ENCODE results near the gene NCAPD2. TPM values are rescaled to one million over a fixed set of nuclear protein-coding genes. Genes with fewer than 3 reads are reported as not detected.

The NCAPD2 gene
- total RNA-seq, 1 donor from 2014 or later, result 32.0 TPM

DNA sequence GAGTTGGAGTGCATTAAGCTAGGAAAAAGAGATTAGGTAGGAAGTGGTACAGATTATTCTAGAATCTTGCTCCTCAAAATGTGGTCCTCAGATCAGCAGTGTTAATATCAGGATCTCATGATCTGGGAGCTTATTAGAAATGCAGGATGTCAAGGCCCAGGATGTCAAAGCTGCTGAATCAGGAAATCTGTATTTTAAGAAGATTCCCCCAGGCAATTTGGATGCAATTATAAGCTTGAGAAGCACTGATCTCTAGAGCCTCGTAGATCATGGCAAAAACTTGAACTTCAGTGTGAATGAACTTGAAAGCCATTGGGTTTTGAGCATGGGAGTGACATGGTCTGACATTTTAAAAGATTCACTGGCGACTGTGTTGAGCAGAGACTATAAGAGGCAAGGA lies 6.6 kb downstream of the NCAPD2 start:
- Histone ChIP-seq H3K27me3 (ENCODE audit: low read depth) (no peaks in the 10 kb centered on the region), H3K4me1 (peaks cover 4% of the 10 kb centered on the region), H3K36me3 (peaks cover 55% of the 10 kb centered on the region), H3K4me3 (no peak overlapping the region), H3K27ac (no peak overlapping the region), H3K9me3 (no peaks in the 10 kb centered on the region)
- DNase-seq, result no peak
- ATAC-seq, result no peak
- intact Hi-C loops (cut with DNase I), result no loop called here
- TF ChIP-seq, protein P1, sequence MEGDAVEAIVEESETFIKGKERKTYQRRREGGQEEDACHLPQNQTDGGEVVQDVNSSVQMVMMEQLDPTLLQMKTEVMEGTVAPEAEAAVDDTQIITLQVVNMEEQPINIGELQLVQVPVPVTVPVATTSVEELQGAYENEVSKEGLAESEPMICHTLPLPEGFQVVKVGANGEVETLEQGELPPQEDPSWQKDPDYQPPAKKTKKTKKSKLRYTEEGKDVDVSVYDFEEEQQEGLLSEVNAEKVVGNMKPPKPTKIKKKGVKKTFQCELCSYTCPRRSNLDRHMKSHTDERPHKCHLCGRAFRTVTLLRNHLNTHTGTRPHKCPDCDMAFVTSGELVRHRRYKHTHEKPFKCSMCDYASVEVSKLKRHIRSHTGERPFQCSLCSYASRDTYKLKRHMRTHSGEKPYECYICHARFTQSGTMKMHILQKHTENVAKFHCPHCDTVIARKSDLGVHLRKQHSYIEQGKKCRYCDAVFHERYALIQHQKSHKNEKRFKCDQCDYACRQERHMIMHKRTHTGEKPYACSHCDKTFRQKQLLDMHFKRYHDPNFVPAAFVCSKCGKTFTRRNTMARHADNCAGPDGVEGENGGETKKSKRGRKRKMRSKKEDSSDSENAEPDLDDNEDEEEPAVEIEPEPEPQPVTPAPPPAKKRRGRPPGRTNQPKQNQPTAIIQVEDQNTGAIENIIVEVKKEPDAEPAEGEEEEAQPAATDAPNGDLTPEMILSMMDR (IDR thresholded peaks at IDR 0.05), result no peak

DNA sequence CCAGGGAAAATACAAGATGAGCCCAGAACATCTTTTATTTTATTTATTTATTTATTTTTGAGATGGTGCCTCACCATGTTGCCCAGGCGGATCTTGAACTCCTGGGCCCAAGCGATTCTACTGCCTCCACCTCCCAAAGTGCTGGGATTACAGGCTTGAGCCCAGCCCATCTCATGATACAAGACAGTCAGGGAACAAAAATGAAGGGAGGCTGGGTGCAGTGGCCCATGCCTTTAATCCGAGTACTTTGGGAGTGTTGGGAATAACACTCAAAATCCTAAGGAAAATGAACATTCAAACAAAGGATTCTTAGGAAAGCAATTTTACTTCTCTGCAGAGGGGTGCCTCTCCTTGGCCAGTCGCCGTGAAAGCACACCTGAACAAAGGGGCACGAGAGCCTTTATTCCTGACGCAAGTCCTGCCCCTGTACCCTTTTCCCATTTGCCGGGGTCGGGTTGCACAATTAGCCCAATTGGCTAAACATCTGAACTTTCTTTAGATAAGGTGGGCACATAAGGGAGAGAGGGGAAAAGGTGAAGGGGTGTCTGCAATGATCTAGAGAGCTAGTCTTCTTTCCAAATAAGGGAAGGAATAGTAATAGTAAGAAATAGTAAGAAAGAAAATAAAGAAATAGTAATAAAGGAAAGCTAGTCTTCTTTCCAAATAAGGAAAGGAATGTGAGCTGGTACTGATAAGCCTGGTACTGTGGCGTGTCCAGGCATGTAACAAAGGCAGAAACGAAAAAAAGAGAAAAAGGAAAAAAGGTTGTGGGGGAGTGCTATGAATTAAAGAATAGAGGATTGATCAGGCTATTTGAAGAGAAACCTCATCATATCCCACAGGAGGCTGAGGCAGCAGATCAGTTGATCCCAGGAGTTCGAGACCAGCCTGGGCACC lies 13.4 kb downstream of the NCAPD2 start:
- Histone ChIP-seq H3K4me1 (no peaks in the 10 kb centered on the region), H3K9me3 (no peaks in the 10 kb centered on the region), H3K27me3 (ENCODE audit: low read depth) (no peaks in the 10 kb centered on the region), H3K4me3 (no peak overlapping the region), H3K36me3 (peaks cover 46% of the 10 kb centered on the region), H3K27ac (no peak overlapping the region)
- intact Hi-C loops (cut with DNase I), result no loop called here
- no peak for DNase-seq
- ATAC-seq, result no peak
- TF ChIP-seq, protein P1 (IDR thresholded peaks at IDR 0.05), result no peak

DNA sequence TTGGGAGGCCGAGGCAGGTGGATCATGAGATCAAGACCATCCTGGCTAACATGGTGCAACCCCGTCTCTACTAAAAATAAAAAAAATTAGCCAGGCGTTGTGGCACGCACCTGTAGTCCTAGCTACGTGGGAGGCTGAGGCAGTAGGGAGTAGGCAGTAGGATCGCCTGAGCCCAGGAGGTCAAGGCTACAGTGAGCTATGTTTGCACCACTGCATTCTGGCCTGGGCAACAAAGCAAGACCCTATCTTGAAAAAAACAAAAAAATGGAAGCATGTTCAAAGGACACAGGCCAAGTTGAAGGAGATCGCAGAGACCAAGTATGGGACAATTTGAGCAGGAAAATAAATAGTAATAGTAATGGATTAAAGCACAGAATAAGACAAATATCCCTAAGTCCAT lies 14.2 kb downstream of the NCAPD2 start:
- Histone ChIP-seq H3K27me3 (ENCODE audit: low read depth) (no peaks in the 10 kb centered on the region), H3K4me3 (no peak overlapping the region), H3K9me3 (no peaks in the 10 kb centered on the region), H3K36me3 (peaks cover 54% of the 10 kb centered on the region), H3K4me1 (no peaks in the 10 kb centered on the region), H3K27ac (no peak overlapping the region)
- DNase-seq (no peak), ATAC-seq (no peak)
- intact Hi-C loops (cut with DNase I), result no loop called here
- TF ChIP-seq, protein P1 (IDR thresholded peaks at IDR 0.05), result no peak

DNA sequence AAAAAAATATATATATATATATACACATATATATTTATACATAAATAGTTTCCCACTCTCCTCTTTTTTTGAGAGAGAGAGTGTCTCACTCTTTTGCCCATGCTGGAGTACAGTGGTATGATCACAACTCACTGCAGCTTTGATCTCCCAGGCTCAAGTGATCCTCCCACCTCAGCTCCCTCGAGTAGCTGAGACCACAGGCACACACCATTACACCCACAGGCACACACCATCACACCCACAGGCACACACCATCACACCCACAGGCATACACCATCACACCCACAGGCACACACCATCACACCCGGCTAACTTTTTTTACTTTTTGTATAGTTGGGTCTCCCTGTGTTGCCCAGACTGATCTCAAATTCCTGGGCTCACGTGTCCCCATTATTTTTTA lies 26.3 kb downstream of the NCAPD2 start:
- Histone ChIP-seq H3K4me1 (no peaks in the 10 kb centered on the region), H3K36me3 (peaks cover 95% of the 10 kb centered on the region)
- TF ChIP-seq, protein P1 (IDR thresholded peaks at IDR 0.05), result no peak

DNA sequence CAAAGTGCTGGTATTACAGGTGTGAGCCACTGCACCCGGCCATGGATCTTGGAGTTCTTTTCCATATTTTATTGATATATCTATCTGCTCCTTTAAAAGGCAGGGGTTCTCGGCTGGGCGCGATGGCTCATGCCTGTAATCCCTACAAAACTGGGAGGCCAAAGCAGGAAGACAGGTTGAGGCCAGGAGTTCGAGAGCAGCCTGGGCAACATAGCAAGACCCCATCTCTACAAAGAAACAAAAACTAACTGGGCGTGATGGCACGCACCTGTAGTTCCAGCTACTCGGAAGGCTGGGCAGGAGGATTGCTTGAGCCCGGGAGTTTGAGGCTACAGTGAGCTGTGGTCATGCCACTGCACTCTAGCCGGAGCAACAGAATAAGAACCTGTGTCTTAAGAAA lies 28.3 kb downstream of the NCAPD2 start:
- H3K36me3 ChIP-seq, result peaks cover 98% of the 10 kb centered on the region
- no peak for ATAC-seq

More for the DNA sequence above, 26.3 kb downstream of the NCAPD2 start:
- DNase-seq, result no peak
- Histone ChIP-seq H3K9me3 (no peaks in the 10 kb centered on the region), H3K4me3 (no peak overlapping the region), H3K27ac (no peak overlapping the region), H3K27me3 (ENCODE audit: low read depth) (no peaks in the 10 kb centered on the region)
- ATAC-seq, result no peak
- intact Hi-C loops (cut with DNase I), result no loop called here

More for the DNA sequence above, 28.3 kb downstream of the NCAPD2 start:
- intact Hi-C loops (cut with DNase I), result no loop called here
- Histone ChIP-seq H3K27me3 (ENCODE audit: low read depth) (no peaks in the 10 kb centered on the region), H3K4me3 (no peak overlapping the region), H3K9me3 (no peaks in the 10 kb centered on the region), H3K27ac (no peak overlapping the region), H3K4me1 (no peaks in the 10 kb centered on the region)
- TF ChIP-seq, protein P1 (IDR thresholded peaks at IDR 0.05), result no peak
- DNase-seq, result no peak
